A549 (cell line): ENCODE measurements around the gene PCDH1.

Experiments used
- CBX2 ChIP-seq: fragments of 200-600 bp; sonication (generic); IDR thresholded peaks from 2 replicates; pipeline ENCODE4 v1.6.1; 2016; ENCODE audit warnings: low read depth, mild to moderate bottlenecking, borderline replicate concordance
- POLR2A ChIP-seq: IDR thresholded peaks from 2 replicates; pipeline ENCODE4 v1.6.1; 2012; ENCODE audit warnings: mild to moderate bottlenecking, low read length
- RFX5 ChIP-seq: fragments of 450-650 bp; IDR thresholded peaks from 2 replicates; pipeline ENCODE4 v1.7.1; 2014; ENCODE audit warnings: antibody characterized with exemption, mild to moderate bottlenecking, moderate library complexity
- SMC3 ChIP-seq: fragments of >200 bp; sonication (Bioruptor Twin); formaldehyde crosslinking; IDR thresholded peaks from 3 replicates; pipeline ENCODE4 v1.6.1; 2018; ENCODE audit warnings: inconsistent platforms
- TFCP2L1 ChIP-seq: fragments of 250-450 bp; sonication (Bioruptor Pico); IDR thresholded peaks from 2 replicates; pipeline ENCODE4 v1.5.0; 2021; ENCODE audit warnings: mild to moderate bottlenecking
- TF ChIP-seq, protein P1 (sequence below): IDR thresholded peaks from 2 replicates; pipeline ENCODE4 v1.6.1; 2012

DNA sequence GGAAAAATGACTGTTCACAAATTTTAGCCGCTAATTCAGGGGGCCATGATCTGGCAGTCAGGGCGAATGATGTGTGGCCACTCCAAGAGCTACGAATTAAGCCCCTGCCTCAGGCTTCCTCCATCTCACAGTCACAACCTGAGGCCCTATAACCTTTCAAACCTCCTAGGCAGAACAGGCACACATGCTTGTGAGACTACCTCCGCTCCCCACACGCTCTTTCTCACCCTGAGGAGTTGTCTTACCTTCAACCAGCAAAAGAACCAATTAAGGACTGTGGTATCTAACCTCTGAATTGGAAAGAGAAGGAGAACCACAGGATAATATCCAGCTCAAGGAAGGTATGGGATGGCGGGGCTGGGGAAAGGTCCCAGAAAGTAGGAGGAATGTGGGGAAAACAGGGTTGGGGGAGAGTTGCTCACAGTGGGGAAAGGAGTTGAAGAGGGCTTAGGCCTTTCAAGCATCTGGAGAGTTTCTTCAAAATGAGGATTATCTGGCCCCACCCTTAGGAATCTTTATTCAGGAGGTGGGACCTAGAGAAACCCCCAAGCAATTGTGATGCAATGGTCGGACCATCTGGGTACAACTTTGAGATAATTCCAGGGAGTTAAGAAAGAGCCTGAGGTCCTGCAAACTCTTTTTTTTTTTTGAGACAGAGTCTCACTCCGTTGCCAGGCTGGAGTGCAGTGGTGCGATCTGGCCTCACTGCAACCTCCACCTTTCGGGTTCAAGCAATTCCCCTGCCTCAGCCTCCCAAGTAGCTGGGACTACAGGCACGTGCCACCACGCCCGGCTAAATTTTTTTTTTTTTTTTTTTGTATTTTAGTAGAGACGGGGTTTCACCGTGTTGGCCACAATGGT lies 5.5 kb downstream of the PCDH1 start:
- TF ChIP-seq POLR2A (no peak), TFCP2L1 (CRISPR knock-in tag) (no peak), RFX5 (no peak), CBX2 (no peak), SMC3 (no peak)
- TF ChIP-seq, protein P1, sequence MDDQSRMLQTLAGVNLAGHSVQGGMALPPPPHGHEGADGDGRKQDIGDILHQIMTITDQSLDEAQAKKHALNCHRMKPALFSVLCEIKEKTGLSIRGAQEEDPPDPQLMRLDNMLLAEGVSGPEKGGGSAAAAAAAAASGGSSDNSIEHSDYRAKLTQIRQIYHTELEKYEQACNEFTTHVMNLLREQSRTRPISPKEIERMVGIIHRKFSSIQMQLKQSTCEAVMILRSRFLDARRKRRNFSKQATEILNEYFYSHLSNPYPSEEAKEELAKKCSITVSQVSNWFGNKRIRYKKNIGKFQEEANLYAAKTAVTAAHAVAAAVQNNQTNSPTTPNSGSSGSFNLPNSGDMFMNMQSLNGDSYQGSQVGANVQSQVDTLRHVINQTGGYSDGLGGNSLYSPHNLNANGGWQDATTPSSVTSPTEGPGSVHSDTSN = no peak
